ENCODE results near the gene SPTB.

The SPTB gene

DNA sequence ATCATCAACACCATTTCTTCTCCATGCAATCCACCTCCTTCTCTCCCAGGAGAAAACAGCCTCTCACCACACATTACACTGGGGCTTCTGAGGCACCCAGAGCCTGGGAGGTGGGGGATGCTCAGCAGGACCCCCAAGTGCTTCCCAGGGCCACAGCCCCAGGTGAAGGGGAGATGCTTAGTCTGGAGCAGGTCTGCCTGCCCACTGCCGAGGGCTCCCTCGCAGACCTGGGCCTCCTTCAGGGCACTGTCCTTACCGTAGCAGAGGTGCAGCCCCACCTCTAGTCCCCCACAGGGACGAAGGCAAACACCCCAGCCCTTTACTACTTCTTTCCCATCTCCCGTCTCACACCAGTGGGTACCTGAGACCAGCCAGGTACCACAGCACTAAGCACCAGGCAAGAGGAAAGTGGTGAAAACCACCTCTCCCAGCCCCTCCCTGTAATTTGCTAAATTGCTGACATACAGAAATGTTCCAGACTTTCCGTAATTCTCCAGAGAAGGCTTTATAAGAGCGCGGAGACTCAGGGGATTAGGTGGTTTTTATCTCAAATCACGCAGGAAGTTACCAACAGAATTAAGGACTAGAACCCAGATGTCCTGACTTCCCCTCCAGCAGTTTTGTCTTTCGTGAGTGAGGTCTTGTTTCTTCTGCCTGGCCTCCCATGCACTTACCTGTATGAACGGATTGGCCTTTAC lies 116.5 kb downstream of the SPTB start:
- peak; percentile 9 for DNase-seq

DNA sequence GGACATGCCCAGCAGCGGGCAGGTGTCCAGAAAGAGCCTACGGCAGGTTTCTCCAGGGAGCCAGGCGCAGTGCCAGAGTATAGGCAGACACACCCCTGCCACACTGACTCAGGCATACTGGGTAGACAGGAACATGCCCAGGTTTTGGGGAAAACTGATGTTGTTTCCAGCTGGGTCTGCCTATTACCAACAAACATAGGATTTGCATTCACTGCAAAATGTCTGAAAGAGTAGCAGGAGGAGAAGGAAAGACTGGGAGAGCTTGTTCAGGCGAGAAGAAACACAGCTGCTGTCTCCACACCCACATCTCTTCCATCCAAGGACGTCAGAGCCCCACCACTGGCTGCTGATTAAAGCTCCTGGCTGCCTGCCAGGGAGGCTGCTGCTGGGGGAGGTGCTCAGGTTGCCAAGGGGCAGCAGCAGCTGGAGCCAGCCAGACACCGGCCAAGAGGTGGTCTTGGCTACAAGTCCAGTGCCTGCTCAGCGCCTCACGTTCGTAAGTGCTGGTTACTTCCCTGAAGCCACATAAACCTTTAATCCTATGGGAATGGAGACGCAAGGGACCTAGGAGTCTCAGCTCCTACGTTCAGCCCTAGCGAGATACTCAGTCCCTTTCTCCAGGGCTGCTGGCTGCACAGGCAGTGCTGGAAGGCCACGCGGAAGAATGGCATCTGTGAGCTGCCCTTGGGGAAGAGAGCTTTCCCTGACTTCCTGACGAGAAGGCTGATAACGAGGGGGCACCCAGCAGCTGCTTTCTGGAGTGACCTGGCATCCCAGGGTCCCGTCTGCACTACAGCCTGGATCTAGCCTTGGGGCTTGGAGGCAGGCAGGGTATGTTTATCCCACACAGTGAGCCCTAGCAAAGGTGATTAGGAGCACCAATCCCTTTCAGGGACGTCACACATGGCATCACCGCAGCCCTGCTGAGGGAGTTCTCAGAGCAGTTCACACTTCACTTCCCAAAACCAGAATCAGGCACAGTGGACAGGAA lies 117.4 kb downstream of the SPTB start:
- DNase-seq: peak; percentile 98

DNA sequence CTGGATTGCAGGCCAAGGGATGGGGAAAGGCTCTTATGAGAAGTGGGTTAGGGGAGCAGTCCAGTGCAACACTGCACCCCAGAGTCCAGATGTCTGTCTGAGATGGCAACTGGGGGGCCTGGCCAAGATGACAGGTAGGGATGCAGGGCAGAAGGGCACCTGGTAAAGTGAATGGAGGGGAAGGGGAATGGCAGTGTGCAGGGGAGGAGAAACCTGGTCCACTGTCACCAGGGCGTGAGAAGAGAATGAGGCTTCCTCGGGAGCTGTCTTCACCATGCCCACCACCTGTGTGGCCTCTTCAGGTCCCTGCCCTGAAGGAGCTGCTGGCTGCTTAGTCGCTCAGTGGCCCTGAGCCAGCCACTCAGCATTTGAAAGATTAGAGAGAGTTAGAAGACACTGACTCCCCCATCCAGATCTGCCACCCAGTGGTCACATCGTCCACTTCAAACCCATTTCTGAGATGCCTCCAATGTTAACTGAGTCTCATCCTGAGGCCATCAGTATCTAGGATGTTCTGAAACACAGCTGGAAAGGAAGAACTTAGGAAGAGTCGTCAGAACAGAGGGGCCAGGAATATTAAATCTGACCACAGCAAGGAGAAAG lies 118.2 kb downstream of the SPTB start:
- DNase-seq: peak; percentile 99

- DNase-seq: peak; percentile 65
Measured at GRCh38 chr14:64760916-64761315, 118.8 kb downstream of the SPTB start.

DNA sequence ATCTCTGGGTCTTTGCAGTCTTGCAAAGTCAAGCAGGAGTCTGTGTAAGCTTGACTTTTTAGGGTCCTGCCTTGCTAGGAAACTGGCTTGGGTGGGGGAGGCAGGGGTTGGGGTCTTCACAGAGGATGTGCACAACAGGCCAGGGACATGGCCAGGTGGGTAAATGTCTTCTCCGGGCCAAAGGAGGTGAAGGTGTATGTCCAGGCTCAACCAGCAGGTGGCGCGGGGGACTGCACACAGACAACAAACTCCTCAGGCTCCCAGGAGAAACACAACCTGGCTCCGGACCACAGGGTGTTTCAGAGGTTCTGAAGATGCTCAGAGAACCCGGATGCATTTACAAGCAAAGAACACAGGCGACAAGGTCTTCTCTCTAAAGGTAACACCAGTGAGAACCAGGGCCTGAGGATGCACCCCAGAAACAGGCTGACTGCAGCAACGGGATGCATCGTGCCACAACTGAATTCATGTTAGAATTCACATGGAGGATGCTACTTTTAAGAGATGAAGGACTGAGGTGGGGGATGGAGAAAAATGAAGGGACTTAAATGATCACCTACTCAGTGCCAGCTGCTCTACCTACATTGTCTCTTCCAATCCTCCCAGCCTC lies 119.5 kb downstream of the SPTB start:
- DNase-seq: no peak

- DNase-seq: no peak
Measured at GRCh38 chr14:64759555-64759938, 120.2 kb downstream of the SPTB start.

- DNase-seq: no peak
Measured at GRCh38 chr14:64758691-64759554, 120.8 kb downstream of the SPTB start.

- peak; percentile 77 for DNase-seq
Measured at GRCh38 chr14:64758025-64758521, 121.6 kb downstream of the SPTB start.

- DNase-seq: no peak
Measured at GRCh38 chr14:64757601-64758000, 122.1 kb downstream of the SPTB start.

DNA sequence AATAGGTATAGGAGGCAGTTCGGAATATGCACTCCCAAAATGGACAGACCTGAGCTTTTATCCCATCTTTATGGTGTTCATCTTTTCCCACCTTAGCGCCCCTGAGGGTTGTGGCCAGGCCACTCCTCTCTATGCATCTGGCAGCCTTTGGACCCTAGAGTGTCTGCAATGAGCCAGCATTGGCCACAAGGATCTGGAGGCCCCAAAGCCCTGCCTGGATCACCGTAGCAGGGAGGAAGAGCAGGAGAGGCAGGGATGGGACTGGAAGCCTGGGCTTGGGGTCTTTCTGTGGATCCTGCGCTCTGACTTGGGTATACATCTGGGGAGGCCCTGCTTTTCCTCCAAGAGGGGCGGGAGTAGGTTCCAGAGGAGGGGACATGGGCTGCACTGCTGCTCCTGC lies 123.0 kb downstream of the SPTB start:
- no peak for DNase-seq

GRCh38 chr14:64755781-64756221 lies 123.9 kb downstream of the SPTB start:
- peak; percentile 58 for DNase-seq

DNA sequence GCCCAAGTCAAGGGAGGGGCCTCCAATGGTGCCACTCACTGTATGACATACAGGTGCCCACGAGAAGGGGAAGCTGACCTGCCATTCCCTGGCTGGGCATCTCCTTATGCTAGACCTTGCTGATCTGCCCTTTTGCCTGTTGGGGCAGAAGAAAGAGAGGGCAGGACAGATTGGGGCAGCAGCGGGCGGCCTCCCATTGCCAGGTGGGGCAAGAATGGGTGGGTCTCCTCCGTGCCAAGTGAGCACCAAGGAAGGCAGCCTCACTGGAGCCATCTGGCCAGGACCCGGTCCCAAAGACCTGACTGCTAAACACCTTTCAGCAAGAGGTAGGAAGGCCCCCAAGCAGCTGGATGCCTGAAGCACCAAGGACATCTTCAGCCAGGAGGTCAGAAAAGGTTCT lies 125.0 kb downstream of the SPTB start:
- DNase-seq: no peak

DNA sequence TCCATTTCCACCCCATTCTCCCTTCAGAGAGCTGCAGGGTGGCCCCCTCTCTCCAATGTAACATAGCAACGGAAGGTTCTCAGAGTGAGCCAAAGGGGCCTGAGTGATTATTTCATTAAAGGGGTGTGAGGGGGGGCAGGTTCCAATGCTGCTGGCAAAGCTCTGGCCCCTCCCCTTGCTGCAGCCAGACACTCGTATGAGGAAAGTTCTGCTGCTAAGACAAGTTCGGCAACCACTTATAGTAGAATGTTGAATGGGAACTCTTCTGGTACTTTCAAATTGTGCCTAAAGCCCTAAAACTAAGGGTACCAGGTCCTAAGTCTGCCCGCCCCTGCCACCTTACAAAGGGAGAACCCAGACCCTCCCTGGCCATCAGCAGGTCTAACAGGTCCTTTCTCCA lies 125.7 kb downstream of the SPTB start:
- no peak for DNase-seq

- DNase-seq: no peak
Measured at GRCh38 chr14:64753374-64753773, 126.3 kb downstream of the SPTB start.

DNA sequence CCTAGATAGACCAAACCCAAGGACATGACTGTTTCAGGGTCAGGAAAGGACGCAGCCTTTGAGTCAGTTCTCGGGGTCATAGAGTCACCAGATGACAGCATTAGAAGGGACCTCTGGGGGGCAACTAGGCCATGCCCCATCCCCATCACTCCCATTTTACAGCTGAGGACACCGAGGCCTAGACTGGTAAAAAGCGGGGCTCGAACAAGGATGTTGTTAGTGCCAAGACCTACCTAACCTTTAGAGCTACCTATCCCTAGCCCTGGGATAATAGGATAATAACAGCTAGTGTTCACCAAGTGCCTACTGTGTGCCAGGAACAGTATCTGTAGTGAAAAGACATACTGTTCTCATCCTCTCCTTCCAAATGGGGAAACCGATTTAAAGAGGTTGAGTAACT lies 126.8 kb downstream of the SPTB start:
- DNase-seq: no peak

DNA sequence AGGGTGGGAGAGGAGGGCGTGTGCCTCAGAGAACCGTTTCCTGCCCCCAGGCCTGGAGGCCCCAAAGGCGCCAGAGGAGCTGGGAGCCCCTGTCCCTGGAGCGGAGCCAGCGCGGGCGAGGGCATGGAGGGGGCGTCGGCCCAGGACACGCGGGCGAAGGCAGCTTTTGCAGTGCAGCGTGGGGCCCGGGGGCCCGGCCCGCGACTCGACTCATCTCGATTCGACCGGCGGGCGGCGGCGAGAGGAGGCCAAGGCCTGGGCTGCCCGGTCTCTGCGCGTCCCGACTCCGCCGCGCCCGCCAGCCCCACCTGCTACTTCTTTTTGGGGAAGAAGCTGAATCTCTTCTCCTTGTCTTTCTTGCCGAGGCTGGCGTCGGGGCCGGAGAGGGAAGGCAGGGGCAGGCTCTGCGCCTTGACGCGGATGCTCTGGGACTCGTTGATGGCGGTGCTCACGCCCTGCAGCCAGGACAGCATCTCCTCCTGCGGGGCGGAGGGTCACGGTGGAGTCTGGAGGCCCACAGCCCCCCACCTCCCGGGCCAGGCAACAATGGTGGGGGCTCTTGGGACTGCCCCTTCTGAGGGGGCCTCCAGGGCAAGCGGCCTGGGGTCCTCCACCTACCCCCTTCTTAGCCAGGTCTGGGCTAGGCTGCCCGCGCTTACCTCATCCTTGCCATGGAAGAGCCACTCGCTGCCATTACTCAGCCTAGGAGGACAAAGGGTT lies 130.6 kb downstream of the SPTB start:
- no peak for DNase-seq

GRCh38 chr14:64748521-64748920 lies 131.2 kb downstream of the SPTB start:
- DNase-seq: no peak

DNA sequence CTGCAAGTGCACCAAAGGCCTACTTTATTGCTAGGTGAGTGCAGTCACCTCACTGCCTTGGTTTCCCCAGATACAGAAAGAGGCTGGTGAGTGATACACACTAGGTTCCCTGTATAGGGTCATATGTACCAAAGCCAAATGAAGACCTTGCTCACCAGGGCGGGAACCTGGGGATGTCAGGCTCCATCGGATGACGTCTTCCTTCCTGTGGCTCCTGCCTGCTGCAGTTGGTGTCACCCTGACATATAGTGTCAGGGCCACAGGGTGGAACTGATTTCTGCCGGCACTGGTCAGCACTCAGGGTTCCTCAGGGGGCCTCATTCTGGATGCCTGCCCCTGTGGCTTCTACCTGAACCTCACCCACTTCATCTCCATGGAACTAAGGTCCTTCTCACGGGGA lies 132.4 kb downstream of the SPTB start:
- no peak for DNase-seq

GRCh38 chr14:64746298-64747250 lies 133.1 kb downstream of the SPTB start:
- DNase-seq: no peak

DNA sequence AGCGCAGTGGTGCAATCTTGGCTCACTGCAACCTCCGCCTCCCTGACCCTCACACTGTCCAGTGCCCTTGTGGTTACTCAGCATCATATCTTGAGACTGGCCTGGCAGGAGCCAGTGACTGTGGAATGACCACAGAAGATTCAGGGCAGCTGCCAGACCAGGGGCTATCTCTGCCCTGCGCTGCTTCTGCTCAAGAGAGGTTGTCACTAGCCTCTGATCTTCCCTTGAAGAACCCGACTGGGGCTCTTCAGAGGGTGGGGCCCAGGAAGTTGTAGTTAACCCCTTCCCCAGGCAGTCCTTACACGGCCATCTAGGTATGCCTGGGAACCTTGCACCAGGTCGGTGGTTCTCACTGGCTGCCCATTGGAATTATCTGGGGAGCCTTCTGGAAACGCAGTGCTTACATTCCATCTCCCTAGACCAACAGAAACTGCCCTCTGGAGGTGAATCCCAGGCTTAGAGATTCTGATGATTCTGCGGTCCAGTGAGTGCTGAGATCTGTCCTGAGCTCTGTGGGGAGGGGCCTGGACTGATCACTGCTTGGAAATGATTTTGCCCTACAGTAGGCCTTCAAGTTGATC lies 134.1 kb downstream of the SPTB start:
- no peak for DNase-seq

Data from DMS79 treated with DMSO at 0.1 percent for 48 hours (cell line).